AG04450 (cell line): ENCODE data around the gene EFTUD2. TPM values are rescaled to one million over a fixed set of nuclear protein-coding genes. Genes with fewer than 3 reads are reported as not detected.

Source experiments
- CTCF ChIA-PET: fragments of 300-600, 350-600 bp; formaldehyde crosslinking; extraction: SDS; loops from one replicate; lab custom pipeline; 2022; ENCODE audit warnings: antibody characterized with exemption, inconsistent platforms; lab: Charles Lee
- POLR2A ChIA-PET: fragments of 350-600 bp; formaldehyde crosslinking; extraction: SDS; loops from one replicate; lab custom pipeline; 2021; ENCODE audit warnings: antibody characterized with exemption, inconsistent platforms; lab: Yijun Ruan, JAX
- DNase-seq: peaks from one replicate; pipeline ENCODE4 v3.0.0-alpha.2; 2011; ENCODE audit warnings: low read depth, low spot score
- H3K27ac ChIP-seq: one replicate; pipeline ENCODE4 v1.5.1; 2012; ENCODE audit warnings: low read depth, low read length, control low read depth
- H3K27me3 ChIP-seq: one replicate; pipeline ENCODE4 v1.6.0; 2012; ENCODE audit warnings: low read length; ENCODE audit not compliant: control insufficient read depth, insufficient read depth
- H3K4me3 ChIP-seq: 2 replicates; pipeline ENCODE4 v1.5.1; 2011; ENCODE audit warnings: mild to moderate bottlenecking, low read depth, low read length, control low read depth
- H3K9me3 ChIP-seq: 2 replicates; pipeline ENCODE4 v1.5.1; 2012; ENCODE audit warnings: low read length; ENCODE audit not compliant: control insufficient read depth, insufficient read depth
- polyA plus RNA-seq: library from polyadenylated mRNA; depleted of rRNA; stranded (reverse); fragments of >200 nt; gene quantifications from 2 replicates; pipeline ENCODE4 v1.2.3, GENCODE V29; 2011
- TF ChIP-seq, protein P1 (sequence below): IDR thresholded peaks from 2 replicates; pipeline ENCODE4 v1.5.1; 2011; ENCODE audit warnings: low read depth, low read length, control low read depth, inconsistent platforms

EFTUD2 gene
- polyA plus RNA-seq, 1 experiment: 147 TPM

DNA sequence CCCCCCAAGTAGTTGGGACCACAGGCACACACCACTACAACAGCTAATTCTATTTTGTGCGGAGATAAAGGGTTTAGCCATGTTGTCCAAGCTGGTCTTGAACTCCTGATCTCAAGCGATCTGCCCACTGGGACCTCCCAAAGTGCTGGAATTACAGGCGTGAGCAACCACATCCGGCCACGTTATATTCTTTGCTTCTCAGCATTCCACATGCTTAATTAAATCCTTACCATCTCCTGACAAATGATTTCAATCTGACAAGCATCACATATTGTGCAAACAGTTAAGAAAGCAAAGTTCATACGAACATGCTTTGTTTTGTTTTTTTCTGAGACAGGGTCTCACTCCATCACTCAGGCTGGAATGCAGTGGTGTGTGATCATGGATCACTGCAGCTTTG, 33.3 kb downstream of the EFTUD2 start:
- H3K9me3 ChIP-seq: no peaks in the 10 kb centered on the region
- H3K27ac ChIP-seq: no peak overlapping the region
- TF ChIP-seq, protein P1, sequence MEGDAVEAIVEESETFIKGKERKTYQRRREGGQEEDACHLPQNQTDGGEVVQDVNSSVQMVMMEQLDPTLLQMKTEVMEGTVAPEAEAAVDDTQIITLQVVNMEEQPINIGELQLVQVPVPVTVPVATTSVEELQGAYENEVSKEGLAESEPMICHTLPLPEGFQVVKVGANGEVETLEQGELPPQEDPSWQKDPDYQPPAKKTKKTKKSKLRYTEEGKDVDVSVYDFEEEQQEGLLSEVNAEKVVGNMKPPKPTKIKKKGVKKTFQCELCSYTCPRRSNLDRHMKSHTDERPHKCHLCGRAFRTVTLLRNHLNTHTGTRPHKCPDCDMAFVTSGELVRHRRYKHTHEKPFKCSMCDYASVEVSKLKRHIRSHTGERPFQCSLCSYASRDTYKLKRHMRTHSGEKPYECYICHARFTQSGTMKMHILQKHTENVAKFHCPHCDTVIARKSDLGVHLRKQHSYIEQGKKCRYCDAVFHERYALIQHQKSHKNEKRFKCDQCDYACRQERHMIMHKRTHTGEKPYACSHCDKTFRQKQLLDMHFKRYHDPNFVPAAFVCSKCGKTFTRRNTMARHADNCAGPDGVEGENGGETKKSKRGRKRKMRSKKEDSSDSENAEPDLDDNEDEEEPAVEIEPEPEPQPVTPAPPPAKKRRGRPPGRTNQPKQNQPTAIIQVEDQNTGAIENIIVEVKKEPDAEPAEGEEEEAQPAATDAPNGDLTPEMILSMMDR: no peak
- no peaks in the 10 kb centered on the region for H3K27me3 ChIP-seq
- ChIA-PET CTCF (interaction anchor here (0.5 to 10.1 kb wide), 15 partner anchors 8 to 284 kb away, joined by 3 to 136 read pairs (median 8); partner anchors contain the start of gene EFTUD2), POLR2A (no interaction called here)
- no peak overlapping the region for H3K4me3 ChIP-seq
- DNase-seq: no peak

- Histone ChIP-seq H3K4me3 (no peak overlapping the region), H3K27ac (no peak overlapping the region), H3K27me3 (no peaks in the 10 kb centered on the region), H3K9me3 (no peaks in the 10 kb centered on the region)
- ChIA-PET CTCF (interaction anchor here (0.6 to 10.1 kb wide), 26 partner anchors 9 to 332 kb away, joined by 3 to 136 read pairs (median 6); partner anchors contain the start of gene EFTUD2), POLR2A (no interaction called here)
- peak; percentile 58 for DNase-seq
- TF ChIP-seq, protein P1: peak; percentile 88
Observed at GRCh38 chr17:44865231-44865660, 34.0 kb downstream of the EFTUD2 start.

- Histone ChIP-seq H3K9me3 (no peaks in the 10 kb centered on the region), H3K4me3 (no peak overlapping the region), H3K27ac (no peak overlapping the region), H3K27me3 (no peaks in the 10 kb centered on the region)
- no peak for DNase-seq
- CTCF ChIA-PET: interaction anchor here (0.7 to 10.1 kb wide), 25 partner anchors 8 to 331 kb away, joined by 3 to 136 read pairs (median 6); partner anchors contain the start of gene EFTUD2
- TF ChIP-seq, protein P1: no peak
- POLR2A ChIA-PET: no interaction called here
Observed at GRCh38 chr17:44864831-44865230, 34.4 kb downstream of the EFTUD2 start.

DNA sequence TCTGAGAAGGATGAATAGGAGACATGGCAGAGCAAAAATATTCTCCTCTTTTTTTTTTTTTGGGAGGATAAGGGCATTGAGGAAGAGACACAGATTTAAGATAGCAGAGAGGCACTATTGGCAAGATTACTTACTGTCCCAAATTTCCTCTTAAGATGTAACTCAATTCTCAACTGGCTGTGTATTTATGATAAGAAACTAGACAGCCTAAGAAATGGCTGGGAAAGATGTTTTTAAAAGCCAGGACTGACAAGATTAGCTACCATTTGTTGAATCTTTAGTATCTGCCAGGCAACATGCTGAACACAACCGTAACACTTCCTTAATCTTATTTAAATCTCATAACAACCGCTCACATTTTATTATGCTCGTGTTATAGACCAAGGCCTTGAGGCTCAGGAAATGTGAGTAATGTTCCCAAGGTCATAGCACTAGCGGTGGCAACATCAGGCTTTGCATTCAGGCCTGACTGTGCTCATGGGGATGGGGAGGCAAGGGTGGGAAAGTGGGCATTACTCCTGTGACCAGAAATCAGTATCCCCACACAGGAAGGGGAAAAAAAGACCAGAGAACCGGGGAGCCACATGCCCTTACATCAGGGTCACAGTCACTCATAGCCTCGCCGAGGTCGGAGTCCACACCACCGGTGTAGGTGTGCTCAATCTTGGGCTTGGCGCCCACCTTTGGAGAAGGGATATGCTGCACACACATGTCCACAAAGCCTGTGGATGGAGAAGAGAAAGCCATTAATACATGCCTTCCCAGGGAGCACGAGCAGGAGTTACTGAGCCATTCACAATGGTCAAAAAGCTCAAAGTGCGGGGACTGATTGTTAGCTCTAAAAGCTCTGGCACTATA, 36.0 kb downstream of the EFTUD2 start:
- TF ChIP-seq, protein P1: no peak
- DNase-seq: no peak
- Histone ChIP-seq H3K27me3 (no peaks in the 10 kb centered on the region), H3K4me3 (no peak overlapping the region), H3K27ac (no peak overlapping the region), H3K9me3 (no peaks in the 10 kb centered on the region)
- ChIA-PET CTCF (interaction anchor here (1.4 to 10.1 kb wide), 9 partner anchors 15 to 91 kb away, joined by 3 to 136 read pairs (median 7); no protein-coding TSS in a partner anchor), POLR2A (interaction anchor here (0.6 to 0.7 kb wide), 2 partner anchors 24 to 25 kb away, joined by 5 read pairs; no protein-coding TSS in a partner anchor)
